ENCODE measurements around the gene IGSF22. TPM values are rescaled to one million over a fixed set of nuclear protein-coding genes. Genes with fewer than 3 reads are reported as not detected.

IGSF22 gene
- under 1 TPM in 1 of 2 donors, not detected in 1; 0.38 TPM for total RNA-seq
- long read RNA-seq, donor 1, result 0 reads
- long read RNA-seq, donor 2, result 0 reads

GRCh38 chr11:18726040-18726439 lies at the start of gene IGSF22:
TSS of gene IGSF22 (minus strand) at chr11:18726188. CDS start at chr11:18724236, 1,952 bp downstream.
- intact Hi-C loops (cut with DNase I), result no loop called here
- peak; percentile 36 for DNase-seq (ENCODE audit: low spot score)

GRCh38 chr11:18774801-18775200 lies 48.8 kb upstream of the IGSF22 start:
- DNase-seq (ENCODE audit: low spot score), result no peak
- intact Hi-C loops (cut with DNase I), result loop anchor here in 1 of 2 donors (1.0 kb wide), 1 partner anchor 32 kb away; no protein-coding TSS in a partner anchor

DNA sequence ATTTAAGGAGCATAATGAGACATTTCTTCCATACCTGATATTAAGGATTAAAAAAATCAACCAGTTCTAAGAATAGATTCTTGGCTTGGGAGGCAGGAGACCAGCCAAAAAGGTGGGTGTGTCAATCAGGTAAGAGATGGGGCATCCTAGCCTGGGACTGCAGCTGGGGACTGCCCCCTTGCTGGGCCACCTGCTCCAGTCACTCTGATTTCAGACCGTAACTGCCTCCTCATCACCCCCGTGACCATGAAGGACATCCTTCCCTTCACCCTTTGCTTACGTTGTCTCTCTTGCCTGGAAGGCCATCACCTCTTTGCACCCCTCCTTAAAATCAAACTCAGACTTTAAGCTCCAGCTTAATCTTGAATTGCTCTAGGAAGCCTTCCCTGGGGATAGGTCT lies 47.7 kb upstream of the IGSF22 start:
- intact Hi-C loops (cut with DNase I), result no loop called here
- DNase-seq (ENCODE audit: low spot score), result no peak

DNA sequence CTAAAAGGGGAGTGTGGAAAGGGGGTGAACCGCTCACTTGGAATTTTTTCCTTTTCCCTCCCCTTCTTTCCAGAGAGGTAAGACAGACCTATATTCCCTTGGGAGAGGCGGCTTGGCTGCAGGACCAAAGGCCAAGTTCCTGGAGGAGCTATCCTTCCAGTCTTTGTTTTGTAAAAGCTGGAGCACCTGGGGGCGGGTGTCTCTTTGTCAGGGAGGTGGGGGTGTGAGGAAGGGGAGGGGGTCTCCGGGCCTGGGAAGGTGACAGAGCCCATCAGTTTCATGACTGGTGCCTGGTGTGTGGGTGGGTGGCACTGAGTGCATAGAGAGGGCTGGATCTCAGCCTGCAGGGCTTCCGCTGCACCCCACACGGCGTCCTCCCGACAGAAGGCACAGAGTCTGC lies 47.1 kb upstream of the IGSF22 start:
- intact Hi-C loops (cut with DNase I), result no loop called here
- DNase-seq (ENCODE audit: low spot score), result no peak

DNA sequence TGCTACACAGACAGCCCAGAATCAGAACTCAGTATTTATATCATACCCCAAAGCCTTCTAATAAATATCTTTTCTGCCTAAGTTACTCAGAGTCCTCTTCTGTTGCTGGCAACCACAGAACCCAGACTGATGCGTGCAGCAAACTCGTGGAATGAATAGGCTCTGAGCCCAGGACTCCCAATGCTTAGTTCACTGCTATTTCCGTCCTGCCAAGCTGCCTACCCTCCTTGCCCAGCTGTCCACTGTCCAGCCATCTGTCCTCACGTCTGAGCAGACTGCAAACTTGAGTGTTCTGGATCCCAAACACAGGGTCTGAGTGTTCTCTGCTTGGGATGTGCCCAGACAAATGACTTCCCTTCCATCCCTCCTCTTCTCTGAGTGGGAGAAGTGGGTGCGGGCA lies 46.2 kb upstream of the IGSF22 start:
- intact Hi-C loops (cut with DNase I), result no loop called here
- DNase-seq (ENCODE audit: low spot score), result no peak

DNA sequence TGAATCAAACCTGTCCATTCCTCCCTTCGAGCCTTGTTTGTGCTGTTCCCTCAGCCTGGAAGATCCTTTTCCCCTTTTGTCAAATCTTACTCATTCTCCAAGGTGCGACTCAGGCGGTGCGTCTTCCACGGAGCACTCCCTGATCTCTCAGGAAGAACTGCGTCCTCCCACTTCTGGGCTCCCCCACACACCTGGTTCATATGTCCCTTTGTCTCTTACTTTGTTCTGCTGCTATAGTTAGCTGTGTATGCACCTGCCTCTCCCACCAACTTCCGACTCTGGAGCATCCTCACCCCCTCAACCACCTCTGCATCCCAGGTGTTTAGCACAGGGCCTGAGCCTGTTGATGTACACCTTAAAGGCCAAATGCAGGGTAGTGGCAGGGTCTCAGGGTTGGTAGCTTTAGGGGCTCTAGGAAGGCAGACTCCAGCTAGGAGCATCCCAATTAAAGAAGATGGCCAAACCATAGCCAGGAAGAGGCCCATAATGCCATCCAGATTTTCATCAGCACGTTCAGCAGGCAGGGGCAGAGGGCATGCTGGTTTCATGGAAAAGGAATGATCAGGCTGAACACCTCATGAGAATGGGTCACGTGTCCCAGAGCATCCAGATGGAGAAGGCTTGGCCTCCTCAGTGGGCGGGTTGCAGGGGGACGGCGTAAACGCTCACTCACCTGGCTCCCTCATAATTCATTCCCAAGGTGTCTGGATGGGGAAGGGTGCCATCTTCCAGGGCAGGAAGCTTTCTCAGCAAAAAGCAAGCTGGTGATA lies 45.5 kb upstream of the IGSF22 start:
- intact Hi-C loops (cut with DNase I), result no loop called here
- no peak for DNase-seq (ENCODE audit: low spot score)

DNA sequence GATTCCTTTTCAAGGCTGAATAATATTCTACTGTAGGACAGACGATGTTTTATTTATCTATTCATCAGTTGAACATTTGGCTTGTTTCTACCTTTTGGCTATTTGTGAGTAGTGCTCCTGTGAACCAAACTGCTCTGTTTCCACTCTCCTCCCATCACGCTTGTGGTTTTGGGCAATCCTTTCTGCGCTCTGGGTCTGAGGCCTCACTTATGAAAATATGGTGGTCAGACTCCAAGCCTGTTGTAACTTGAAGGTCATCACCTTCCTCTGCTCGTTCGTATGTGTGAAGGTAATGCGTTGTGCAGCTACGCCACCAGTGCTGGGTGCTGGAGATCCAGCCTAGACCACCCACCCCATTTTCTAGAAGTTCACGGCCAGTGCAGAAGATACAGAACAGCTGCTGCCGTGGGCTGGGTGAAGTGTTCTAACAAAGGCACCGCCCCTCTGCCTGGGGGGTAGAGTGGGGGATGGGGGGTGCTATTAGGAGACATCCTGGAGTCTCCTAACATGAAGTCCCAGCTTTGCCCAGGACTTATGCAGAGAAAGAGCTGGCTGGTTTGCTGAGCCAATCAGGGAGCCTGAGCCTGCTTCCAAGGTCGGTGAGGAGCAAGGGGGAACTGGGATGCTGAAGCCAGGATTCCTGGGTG lies 44.6 kb upstream of the IGSF22 start:
- DNase-seq (ENCODE audit: low spot score), result no peak
- intact Hi-C loops (cut with DNase I), result no loop called here

- intact Hi-C loops (cut with DNase I), result no loop called here
- DNase-seq (ENCODE audit: low spot score), result no peak
These were observed 43.9 kb upstream of the IGSF22 start for GRCh38 chr11:18769802-18770456.

DNA sequence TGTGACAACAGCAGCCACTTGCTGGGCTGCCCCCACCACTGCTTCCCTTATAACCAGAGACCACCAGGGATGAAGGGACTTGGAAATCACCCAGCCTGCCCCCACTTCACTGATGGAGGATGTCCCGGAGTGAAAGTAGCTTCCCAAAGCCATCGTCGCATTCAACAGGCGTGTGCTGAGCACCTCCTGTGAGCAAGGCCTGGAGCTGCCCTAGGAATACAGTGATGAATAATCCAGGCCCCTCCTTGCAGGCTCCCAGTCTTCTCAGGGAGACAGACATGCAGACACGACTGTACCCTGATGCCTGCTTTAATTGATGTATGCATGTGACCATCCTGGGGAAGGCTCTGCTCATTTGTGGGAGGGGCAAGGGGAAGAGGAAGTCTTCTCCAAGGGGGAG lies 43.0 kb upstream of the IGSF22 start:
- intact Hi-C loops (cut with DNase I), result no loop called here
- DNase-seq (ENCODE audit: low spot score), result no peak

- intact Hi-C loops (cut with DNase I), result no loop called here
- DNase-seq (ENCODE audit: low spot score), result no peak
These were observed 42.5 kb upstream of the IGSF22 start for GRCh38 chr11:18768472-18768901.

- DNase-seq (ENCODE audit: low spot score), result no peak
- intact Hi-C loops (cut with DNase I), result no loop called here
These were observed 40.0 kb upstream of the IGSF22 start for GRCh38 chr11:18766015-18766414.

DNA sequence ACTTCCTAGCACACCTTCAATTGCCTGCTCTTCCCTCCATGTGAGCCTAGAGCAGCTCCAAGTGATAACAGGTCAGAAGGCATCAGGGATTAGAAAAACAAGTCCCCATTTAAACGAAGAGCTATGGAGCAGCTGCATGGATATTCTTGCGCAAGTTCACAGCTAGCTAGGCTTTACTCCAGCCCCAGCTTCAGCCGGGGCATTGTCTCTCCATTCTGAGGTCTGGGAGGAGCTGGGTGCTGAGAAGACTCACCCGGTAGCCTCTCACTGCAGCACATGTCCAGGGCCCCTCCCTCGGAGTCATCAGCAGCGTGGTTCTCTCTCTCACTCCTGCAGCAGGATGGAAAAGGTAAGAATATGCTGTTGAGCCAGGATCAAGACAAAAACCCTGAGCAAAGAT lies 39.6 kb upstream of the IGSF22 start:
- DNase-seq (ENCODE audit: low spot score), result no peak
- intact Hi-C loops (cut with DNase I), result no loop called here

GRCh38 chr11:18761741-18762140 lies 35.8 kb upstream of the IGSF22 start:
- intact Hi-C loops (cut with DNase I), result no loop called here
- no peak for DNase-seq (ENCODE audit: low spot score)

DNA sequence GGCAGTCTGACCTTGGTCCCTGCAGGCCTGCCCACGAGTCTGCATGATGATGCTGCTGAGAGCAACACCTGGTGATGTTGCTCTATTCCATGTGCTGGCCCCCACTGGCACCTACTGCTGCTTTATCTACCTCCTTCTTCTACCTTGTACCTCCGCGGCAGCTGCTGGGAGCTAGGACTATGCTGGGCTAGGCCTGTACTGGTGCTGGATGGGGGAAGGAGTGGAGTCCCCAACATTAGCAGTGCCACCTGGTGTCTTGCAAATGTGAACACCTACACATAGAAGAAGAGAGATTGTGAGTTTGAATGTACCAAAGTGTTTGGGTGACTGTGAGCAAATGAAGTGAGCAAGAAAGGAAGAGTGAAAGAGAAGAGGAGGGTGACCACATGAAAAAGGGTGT lies 35.2 kb upstream of the IGSF22 start:
- intact Hi-C loops (cut with DNase I), result no loop called here
- no peak for DNase-seq (ENCODE audit: low spot score)

DNA sequence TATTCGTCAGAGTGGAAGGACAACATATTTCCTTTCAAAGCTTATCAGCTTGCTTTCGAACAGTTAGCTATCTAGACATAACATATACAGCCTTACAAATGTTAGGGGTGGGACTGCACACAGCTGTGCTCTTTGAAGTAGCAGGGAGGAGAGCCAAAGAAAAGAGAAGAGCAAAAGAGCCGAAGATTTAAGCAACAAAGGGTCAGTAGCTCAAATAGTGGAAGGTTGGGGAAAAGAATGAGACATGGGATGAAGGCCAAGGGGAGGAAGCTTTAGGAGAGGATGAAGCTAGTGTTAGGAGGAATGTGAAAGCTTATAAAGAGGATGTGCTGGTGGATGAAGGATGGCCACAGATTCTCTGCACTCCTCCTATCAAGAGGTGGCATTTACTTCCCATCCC lies 31.8 kb upstream of the IGSF22 start:
- intact Hi-C loops (cut with DNase I), result no loop called here
- DNase-seq (ENCODE audit: low spot score), result no peak

- DNase-seq (ENCODE audit: low spot score), result no peak
- intact Hi-C loops (cut with DNase I), result no loop called here
These were observed 30.9 kb upstream of the IGSF22 start for GRCh38 chr11:18756889-18757288.

GRCh38 chr11:18754308-18754707 lies 28.3 kb upstream of the IGSF22 start:
- no peak for DNase-seq (ENCODE audit: low spot score)
- intact Hi-C loops (cut with DNase I), result no loop called here

DNA sequence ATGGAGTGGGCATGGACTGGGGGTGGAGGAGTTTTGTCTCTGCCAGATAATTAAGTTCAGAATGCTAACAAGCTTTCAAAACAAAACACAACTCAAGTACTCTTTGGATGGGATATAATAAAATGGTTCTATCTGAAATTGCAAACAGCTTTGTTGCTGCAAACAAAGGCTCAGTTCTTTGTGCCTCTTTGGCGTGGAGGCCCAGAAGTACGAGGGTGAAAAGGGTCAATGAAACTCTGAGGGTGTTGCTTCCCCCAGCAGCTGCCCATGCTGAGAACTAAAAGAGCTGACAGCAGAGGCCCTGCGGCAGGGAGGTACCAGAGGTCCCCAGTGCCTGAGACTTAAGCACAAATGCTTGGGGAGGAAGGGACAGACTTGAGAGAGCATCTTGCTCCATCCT lies 26.5 kb upstream of the IGSF22 start:
- intact Hi-C loops (cut with DNase I), result no loop called here
- no peak for DNase-seq (ENCODE audit: low spot score)

- intact Hi-C loops (cut with DNase I), result no loop called here
These were observed 25.0 kb upstream of the IGSF22 start for GRCh38 chr11:18750944-18751343.

DNA sequence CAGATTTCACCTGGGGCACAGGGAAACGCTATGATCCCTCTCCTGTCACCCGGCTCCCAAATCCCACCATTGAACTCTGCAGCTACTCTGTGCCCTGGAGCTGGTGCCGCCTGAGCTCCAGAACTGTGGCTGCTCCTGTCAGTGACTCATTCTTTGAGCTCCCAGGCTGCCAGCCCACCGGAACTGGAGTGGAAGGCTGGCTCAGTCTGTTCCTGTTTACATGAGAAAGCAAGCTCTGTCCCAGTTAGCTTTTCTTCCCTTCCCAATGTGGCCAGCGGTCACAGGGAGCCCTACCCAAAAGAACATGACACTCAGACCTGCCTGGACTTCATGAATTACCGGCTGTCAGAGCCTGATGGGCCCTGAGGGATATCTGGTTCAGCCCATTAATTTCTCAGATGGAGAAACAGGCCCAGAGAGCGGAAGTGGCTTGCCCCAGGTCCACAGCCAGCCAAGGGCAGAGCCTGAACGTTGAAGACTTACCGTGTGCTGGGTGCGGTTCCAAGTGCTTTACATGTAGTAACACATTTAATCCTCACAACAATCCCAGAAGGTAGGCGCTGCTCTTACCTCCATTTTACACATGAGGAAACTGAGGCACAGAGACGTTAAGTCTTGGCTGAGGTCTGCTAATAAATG lies 23.8 kb upstream of the IGSF22 start:
- DNase-seq (ENCODE audit: low spot score), result peak; percentile 83
- intact Hi-C loops (cut with DNase I), result no loop called here

More at GRCh38 chr11:18750944-18751343, 25.0 kb upstream of the IGSF22 start:
- DNase-seq (ENCODE audit: low spot score), result no peak

All from posterior vena cava (tissue), 2 donors.